NT2/D1 (cell line): ENCODE results near the gene ITGA7.

Source experiments
- SUZ12 ChIP-seq: IDR thresholded peaks from 2 replicates; pipeline ENCODE4 v1.6.1; 2011; ENCODE audit not compliant: insufficient read length, insufficient read depth; ENCODE audit errors: extremely low read depth
- YY1 ChIP-seq: IDR thresholded peaks from 2 replicates; pipeline ENCODE4 v1.6.1; 2011; ENCODE audit not compliant: insufficient read length, insufficient read depth
- ZNF274 ChIP-seq: IDR thresholded peaks from 2 replicates; pipeline ENCODE4 v1.6.1; 2011; ENCODE audit warnings: mild to moderate bottlenecking, low read depth, low read length

GRCh38 chr12:55671746-55672145, 36.0 kb downstream of the ITGA7 start:
- TF ChIP-seq YY1 (no peak), ZNF274 (no peak), SUZ12 (no peak)
